Measurements from ENCODE around the gene AGAP1.

DNA sequence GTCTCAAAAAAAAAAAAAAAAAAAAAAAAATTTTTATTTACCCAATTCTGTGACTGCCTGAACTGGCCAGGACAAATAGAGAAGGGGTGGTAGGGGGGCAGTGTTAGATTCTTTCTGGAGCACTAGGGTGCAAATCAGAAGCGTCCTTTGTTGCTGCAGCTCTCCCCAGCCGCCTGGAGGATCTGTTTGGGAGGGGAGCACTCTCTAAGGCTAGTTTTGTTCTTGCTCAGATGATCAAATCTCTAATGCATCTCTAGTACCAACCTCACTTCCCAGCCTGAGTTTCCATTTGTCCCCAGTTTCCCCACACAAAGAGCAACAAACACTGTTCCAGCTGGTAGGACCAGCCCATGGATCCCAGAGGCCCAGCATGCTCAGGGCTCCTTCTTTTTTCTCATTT lies 591.4 kb downstream of the AGAP1 start:
- TF ChIP-seq POLR2A (IDR thresholded peaks at IDR 0.05), result no peak
- TF ChIP-seq, protein P1, sequence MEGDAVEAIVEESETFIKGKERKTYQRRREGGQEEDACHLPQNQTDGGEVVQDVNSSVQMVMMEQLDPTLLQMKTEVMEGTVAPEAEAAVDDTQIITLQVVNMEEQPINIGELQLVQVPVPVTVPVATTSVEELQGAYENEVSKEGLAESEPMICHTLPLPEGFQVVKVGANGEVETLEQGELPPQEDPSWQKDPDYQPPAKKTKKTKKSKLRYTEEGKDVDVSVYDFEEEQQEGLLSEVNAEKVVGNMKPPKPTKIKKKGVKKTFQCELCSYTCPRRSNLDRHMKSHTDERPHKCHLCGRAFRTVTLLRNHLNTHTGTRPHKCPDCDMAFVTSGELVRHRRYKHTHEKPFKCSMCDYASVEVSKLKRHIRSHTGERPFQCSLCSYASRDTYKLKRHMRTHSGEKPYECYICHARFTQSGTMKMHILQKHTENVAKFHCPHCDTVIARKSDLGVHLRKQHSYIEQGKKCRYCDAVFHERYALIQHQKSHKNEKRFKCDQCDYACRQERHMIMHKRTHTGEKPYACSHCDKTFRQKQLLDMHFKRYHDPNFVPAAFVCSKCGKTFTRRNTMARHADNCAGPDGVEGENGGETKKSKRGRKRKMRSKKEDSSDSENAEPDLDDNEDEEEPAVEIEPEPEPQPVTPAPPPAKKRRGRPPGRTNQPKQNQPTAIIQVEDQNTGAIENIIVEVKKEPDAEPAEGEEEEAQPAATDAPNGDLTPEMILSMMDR (IDR thresholded peaks at IDR 0.05), result no peak

All from thyroid gland (tissue), 4 donors.